Fibroblast of villous mesenchyme (primary cell): ENCODE data around the gene GLT8D1. TPM values are rescaled to one million over a fixed set of nuclear protein-coding genes. Genes with fewer than 3 reads are reported as not detected.

Experiments
- small RNA-seq: library from RNA; depleted of rRNA; stranded (forward); fragments of <200 nt; gene quantifications from one replicate; pipeline ENCODE3, GENCODE V24; 2012
- total RNA-seq: library from RNA; depleted of rRNA; stranded (reverse); fragments of >200 nt; gene quantifications from 2 replicates; pipeline ENCODE4 v1.2.3, GENCODE V29; 2012

GLT8D1 gene
- total RNA-seq, 1 donor: 108 TPM

Small RNAs within 50 kb of the gene (small RNA-seq; reads per million reads assigned to genes)
- gene AC006254.2: not detected
- 11,827 reads per million, percentile 100 among the genes with 10 or more reads in this experiment for gene RF00569
- not detected for gene RF01183
- gene SNORD19: not detected
- not detected for gene SNORD19B
- 594 reads per million, percentile 99 among the genes with 10 or more reads in this experiment for gene SNORD69

Other genes starting within 250 kb of the GLT8D1 start
- under 0.01 and 0.43 TPM in 2 replicates for gene STAB1, start 210.5 kb downstream of the GLT8D1 start, total RNA-seq
- 45.8 and 85.0 TPM in 2 replicates for gene NT5DC2, start 171.9 kb downstream of the GLT8D1 start, total RNA-seq
- 7.7 and 17.7 TPM in 2 replicates for gene UQCC5, start 169.2 kb downstream of the GLT8D1 start, total RNA-seq
- 74.3 and 87.6 TPM in 2 replicates for gene PBRM1, start 19.9 kb downstream of the GLT8D1 start, total RNA-seq
- 114 and 130 TPM in 2 replicates for gene GNL3, start 19.8 kb downstream of the GLT8D1 start, total RNA-seq
- 66.9 and 77.0 TPM in 2 replicates for gene SPCS1, start 315 bp upstream of the GLT8D1 start, total RNA-seq
- 28.1 and 33.2 TPM in 2 replicates for gene NEK4, start 65.1 kb upstream of the GLT8D1 start, total RNA-seq
- gene ITIH1, start 71.8 kb upstream of the GLT8D1 start, total RNA-seq: not detected in 2 replicates
- gene ITIH3, start 89.0 kb upstream of the GLT8D1 start, total RNA-seq: 1.6 and 8.2 TPM in 2 replicates
- 0.32 and 1.3 TPM in 2 replicates for gene ITIH4, start 124.9 kb upstream of the GLT8D1 start, total RNA-seq
- not detected in 2 replicates for gene MUSTN1, start 129.2 kb upstream of the GLT8D1 start, total RNA-seq
- 12.6 and 15.1 TPM in 2 replicates for gene STIMATE, start 191.8 kb upstream of the GLT8D1 start, total RNA-seq